ENCODE measurements around the gene DCDC2C.

DNA sequence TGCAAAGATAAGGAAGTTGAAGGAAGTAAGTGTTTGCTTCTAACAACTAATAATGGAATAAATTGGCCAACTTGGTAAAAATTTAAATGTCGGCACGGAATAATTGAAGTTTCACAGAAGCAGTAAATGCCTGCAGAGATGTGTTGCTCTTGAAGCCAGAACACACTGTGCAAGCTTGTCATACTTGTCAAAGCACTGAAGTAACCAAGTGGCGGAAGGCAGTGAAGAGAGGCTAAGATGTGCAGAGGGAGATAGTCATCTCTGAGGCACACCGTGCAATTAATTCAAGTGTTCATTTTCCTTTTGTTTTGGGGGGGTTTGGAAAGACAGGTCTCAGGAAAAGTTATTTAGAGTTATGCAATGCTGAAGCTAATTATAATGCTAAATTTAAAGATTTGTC, 5.2 kb downstream of the DCDC2C start:
- no peak for TF ChIP-seq EP300 (IDR thresholded peaks at IDR 0.05; ENCODE audit: borderline replicate concordance)
- TF ChIP-seq ZBTB7A (IDR thresholded peaks at IDR 0.05; ENCODE audit: low read depth) = no peak
- TF ChIP-seq TEAD4 (IDR thresholded peaks at IDR 0.05) = no peak
- TF ChIP-seq RAD21 (IDR thresholded peaks at IDR 0.05; ENCODE audit: low read depth) = no peak
- TF ChIP-seq FOXM1 (IDR thresholded peaks at IDR 0.05; ENCODE audit: borderline replicate concordance, low read depth) = no peak

Data from Ishikawa (cell line).